OCI-LY3 (cell line): ENCODE data around the gene B9D2.

Experiments
- EZH2phosphoT487 ChIP-seq: fragments of 200-600 bp; shearing (Covaris generic); IDR thresholded peaks from 2 replicates; pipeline ENCODE4 v1.6.1; 2018; ENCODE audit warnings: antibody characterized with exemption, mixed run types, low read depth
- TF ChIP-seq, protein P1 (sequence below): fragments of 200-600, 300-600 bp; sonication (generic); IDR thresholded peaks from 2 replicates; pipeline ENCODE4 v1.5.1; 2014; ENCODE audit warnings: antibody characterized with exemption, low read length, low read depth

GRCh38 chr19:41334793-41335192, 29.2 kb downstream of the B9D2 start:
- no peak for TF ChIP-seq EZH2phosphoT487
- TF ChIP-seq, protein P1, sequence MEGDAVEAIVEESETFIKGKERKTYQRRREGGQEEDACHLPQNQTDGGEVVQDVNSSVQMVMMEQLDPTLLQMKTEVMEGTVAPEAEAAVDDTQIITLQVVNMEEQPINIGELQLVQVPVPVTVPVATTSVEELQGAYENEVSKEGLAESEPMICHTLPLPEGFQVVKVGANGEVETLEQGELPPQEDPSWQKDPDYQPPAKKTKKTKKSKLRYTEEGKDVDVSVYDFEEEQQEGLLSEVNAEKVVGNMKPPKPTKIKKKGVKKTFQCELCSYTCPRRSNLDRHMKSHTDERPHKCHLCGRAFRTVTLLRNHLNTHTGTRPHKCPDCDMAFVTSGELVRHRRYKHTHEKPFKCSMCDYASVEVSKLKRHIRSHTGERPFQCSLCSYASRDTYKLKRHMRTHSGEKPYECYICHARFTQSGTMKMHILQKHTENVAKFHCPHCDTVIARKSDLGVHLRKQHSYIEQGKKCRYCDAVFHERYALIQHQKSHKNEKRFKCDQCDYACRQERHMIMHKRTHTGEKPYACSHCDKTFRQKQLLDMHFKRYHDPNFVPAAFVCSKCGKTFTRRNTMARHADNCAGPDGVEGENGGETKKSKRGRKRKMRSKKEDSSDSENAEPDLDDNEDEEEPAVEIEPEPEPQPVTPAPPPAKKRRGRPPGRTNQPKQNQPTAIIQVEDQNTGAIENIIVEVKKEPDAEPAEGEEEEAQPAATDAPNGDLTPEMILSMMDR: no peak
